IMR-90 (cell line): ENCODE data around the gene ITLN1.

Experiments used
- BHLHE40 ChIP-seq: fragments of 150-350 bp; IDR thresholded peaks from 2 replicates; pipeline ENCODE4 v1.6.1; 2016; ENCODE audit warnings: mild to moderate bottlenecking, low read depth, low read length
- NFE2L2 ChIP-seq: fragments of 150-350 bp; IDR thresholded peaks from 2 replicates; pipeline ENCODE4 v1.6.1; 2016; ENCODE audit warnings: low read depth, mild to moderate bottlenecking, low read length
- POLR2A ChIP-seq: IDR thresholded peaks from 2 replicates; pipeline ENCODE4 v1.6.1; 2012; ENCODE audit warnings: mild to moderate bottlenecking, low read depth, low read length
- SMC3 ChIP-seq: fragments of 150-350 bp; IDR thresholded peaks from 2 replicates; pipeline ENCODE4 v1.6.1; 2016; ENCODE audit warnings: low read depth, mild to moderate bottlenecking, antibody characterized with exemption, low read length, moderate library complexity
- TF ChIP-seq, protein P1 (sequence below): conservative IDR thresholded peaks from 2 replicates; pipeline ENCODE4 v1.5.1; 2012; ENCODE audit warnings: mild to moderate bottlenecking, low read depth, low read length, improper control_type of control experiment

DNA sequence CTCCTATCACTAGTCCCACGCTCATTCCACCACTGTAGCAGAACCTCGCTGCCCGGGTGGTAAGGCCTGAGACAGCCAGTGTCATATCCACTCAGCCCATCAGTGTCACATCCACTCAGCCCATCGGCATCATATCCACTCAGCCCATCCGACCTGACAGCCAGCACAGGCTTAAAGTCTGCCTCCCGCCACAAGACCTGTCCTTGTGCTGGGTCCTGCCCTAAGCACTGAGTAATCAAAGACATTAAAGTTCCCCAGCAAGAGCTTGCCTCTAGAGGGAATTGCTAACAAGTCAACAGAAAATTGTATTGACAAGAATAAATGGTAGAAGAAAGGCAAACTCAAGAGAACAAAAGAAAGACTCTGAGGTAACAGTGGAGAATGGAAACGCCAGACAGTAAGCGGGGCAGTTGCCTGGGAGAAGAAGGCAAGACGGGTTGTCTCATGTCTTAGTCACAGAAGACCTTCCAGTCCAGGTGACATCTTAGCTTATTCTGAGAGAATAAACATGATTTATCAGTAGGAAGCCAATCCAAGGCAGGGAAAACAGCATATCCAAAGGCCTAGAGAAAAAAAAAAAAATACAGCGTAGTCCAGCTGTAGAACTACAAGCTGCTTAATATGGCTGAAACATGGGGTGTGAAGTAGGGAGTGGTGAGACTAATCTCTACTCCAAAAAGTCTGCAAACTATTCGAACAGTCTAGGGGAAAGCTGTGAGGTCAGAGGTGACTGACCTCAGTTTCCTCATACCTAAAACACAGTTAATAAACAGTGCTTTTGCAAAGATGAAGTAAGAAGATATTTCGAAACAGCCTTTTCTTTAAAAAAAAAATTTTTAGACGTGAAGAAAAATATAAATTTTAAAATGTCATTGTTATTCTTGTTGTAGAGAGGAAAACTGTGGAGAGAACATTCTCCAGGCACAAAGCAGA, 1.1 kb downstream of the ITLN1 start:
- TF ChIP-seq, protein P1, sequence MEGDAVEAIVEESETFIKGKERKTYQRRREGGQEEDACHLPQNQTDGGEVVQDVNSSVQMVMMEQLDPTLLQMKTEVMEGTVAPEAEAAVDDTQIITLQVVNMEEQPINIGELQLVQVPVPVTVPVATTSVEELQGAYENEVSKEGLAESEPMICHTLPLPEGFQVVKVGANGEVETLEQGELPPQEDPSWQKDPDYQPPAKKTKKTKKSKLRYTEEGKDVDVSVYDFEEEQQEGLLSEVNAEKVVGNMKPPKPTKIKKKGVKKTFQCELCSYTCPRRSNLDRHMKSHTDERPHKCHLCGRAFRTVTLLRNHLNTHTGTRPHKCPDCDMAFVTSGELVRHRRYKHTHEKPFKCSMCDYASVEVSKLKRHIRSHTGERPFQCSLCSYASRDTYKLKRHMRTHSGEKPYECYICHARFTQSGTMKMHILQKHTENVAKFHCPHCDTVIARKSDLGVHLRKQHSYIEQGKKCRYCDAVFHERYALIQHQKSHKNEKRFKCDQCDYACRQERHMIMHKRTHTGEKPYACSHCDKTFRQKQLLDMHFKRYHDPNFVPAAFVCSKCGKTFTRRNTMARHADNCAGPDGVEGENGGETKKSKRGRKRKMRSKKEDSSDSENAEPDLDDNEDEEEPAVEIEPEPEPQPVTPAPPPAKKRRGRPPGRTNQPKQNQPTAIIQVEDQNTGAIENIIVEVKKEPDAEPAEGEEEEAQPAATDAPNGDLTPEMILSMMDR, result no peak
- TF ChIP-seq BHLHE40, result no peak
- TF ChIP-seq POLR2A, result no peak
- TF ChIP-seq NFE2L2, result no peak
- no peak for TF ChIP-seq SMC3
